ENCODE results near the gene LARP4B. TPM values are rescaled to one million over a fixed set of nuclear protein-coding genes. Genes with fewer than 3 reads are reported as not detected.

Gene LARP4B
- total and polyA plus RNA-seq, 2 of the 13 experiments (the other 11 are each of a cell fraction or from before 2014, with no cell fraction given) = 19.5 to 30.2 TPM

GRCh38 chr10:974038-974784 lies 42.7 kb upstream of the LARP4B start (continued):
- no peak for TF ChIP-seq ZNF530 (CRISPR knock-in tag; IDR thresholded peaks at IDR 0.05; ENCODE audit: low read depth)
- no peak for TF ChIP-seq ZNF12 (CRISPR knock-in tag; IDR thresholded peaks at IDR 0.05)
- no peak for TF ChIP-seq ZNF713 (CRISPR knock-in tag; IDR thresholded peaks at IDR 0.05)
- TF ChIP-seq SP2 (CRISPR knock-in tag; IDR thresholded peaks at IDR 0.05) = no peak
- peak; percentile 48; the same call in 1 of the 2 replicates for TF ChIP-seq FOSL1 (CRISPR knock-in tag; IDR thresholded peaks at IDR 0.05; ENCODE audit: borderline replicate concordance)
- no peak for TF ChIP-seq ZBTB25 (CRISPR knock-in tag; IDR thresholded peaks at IDR 0.05)
- no peak for TF ChIP-seq BRCA1 (CRISPR knock-in tag; IDR thresholded peaks at IDR 0.05)
- TF ChIP-seq RARA (CRISPR knock-in tag; IDR thresholded peaks at IDR 0.05) = peak; percentile 97
- no peak for TF ChIP-seq GZF1 (CRISPR knock-in tag; IDR thresholded peaks at IDR 0.05)
- 0 out of 2 replicates have a peak, but pooled peaks have one; percentile 39 for TF ChIP-seq MTA1 (CRISPR knock-in tag; IDR thresholded peaks at IDR 0.05; ENCODE audit: borderline replicate concordance)
- TF ChIP-seq ZSCAN9 (CRISPR knock-in tag; IDR thresholded peaks at IDR 0.05; ENCODE audit: borderline replicate concordance) = no peak
- no peak for TF ChIP-seq PCBP1 (IDR thresholded peaks at IDR 0.05; ENCODE audit: borderline replicate concordance, low read depth, low read length)
- TF ChIP-seq BHLHE40 (IDR thresholded peaks at IDR 0.05; ENCODE audit: low read length) = peak; percentile 48
- no peak for TF ChIP-seq ZNF615 (CRISPR knock-in tag; IDR thresholded peaks at IDR 0.05; ENCODE audit: borderline replicate concordance)
- peak; percentile 68; the same call in 1 of the 2 replicates for TF ChIP-seq ZNF276 (CRISPR knock-in tag; IDR thresholded peaks at IDR 0.05; ENCODE audit: low read depth)
- no peak; the same call in 1 of the 2 replicates for TF ChIP-seq NRL (CRISPR knock-in tag; IDR thresholded peaks at IDR 0.05; ENCODE audit: borderline replicate concordance)
- no peak for TF ChIP-seq KMT2B (CRISPR knock-in tag; IDR thresholded peaks at IDR 0.05)
- no peak for TF ChIP-seq HOXA7 (CRISPR knock-in tag; IDR thresholded peaks at IDR 0.05)
- TF ChIP-seq RFXAP (CRISPR knock-in tag; IDR thresholded peaks at IDR 0.05; ENCODE audit: borderline replicate concordance) = no peak
- TF ChIP-seq CREB1 (IDR thresholded peaks at IDR 0.05) = no peak
- TF ChIP-seq CREB1 (CRISPR knock-in tag; IDR thresholded peaks at IDR 0.05) = 0 out of 2 replicates have a peak, but pooled peaks have one; percentile 5
- TF ChIP-seq SMARCE1 (IDR thresholded peaks at IDR 0.05; ENCODE audit: borderline replicate concordance) = no peak
- no peak for TF ChIP-seq TIGD3 (CRISPR knock-in tag; IDR thresholded peaks at IDR 0.05; ENCODE audit: borderline replicate concordance)
- TF ChIP-seq ATM (IDR thresholded peaks at IDR 0.05; ENCODE audit: borderline replicate concordance) = no peak
- no peak for TF ChIP-seq MAZ (IDR thresholded peaks at IDR 0.05; ENCODE audit: borderline replicate concordance, low read depth, low read length)
- no peak for TF ChIP-seq MAZ (CRISPR knock-in tag; IDR thresholded peaks at IDR 0.05; ENCODE audit: low read depth)
- no peak for TF ChIP-seq MTERF4 (CRISPR knock-in tag; IDR thresholded peaks at IDR 0.05)
